GM20431 (cell line): ENCODE measurements around the gene SH3GL1.

Source experiments
- in situ Hi-C: fragments of 300-500 bp; cut with MseI, MboI; formaldehyde crosslinking; loops from one replicate; pipeline ENCODE4 v1.15.0; 2020; ENCODE audit warnings: low sequenced_read_pairs; ENCODE audit not compliant: unreplicated experiment

Gene SH3GL1

DNA sequence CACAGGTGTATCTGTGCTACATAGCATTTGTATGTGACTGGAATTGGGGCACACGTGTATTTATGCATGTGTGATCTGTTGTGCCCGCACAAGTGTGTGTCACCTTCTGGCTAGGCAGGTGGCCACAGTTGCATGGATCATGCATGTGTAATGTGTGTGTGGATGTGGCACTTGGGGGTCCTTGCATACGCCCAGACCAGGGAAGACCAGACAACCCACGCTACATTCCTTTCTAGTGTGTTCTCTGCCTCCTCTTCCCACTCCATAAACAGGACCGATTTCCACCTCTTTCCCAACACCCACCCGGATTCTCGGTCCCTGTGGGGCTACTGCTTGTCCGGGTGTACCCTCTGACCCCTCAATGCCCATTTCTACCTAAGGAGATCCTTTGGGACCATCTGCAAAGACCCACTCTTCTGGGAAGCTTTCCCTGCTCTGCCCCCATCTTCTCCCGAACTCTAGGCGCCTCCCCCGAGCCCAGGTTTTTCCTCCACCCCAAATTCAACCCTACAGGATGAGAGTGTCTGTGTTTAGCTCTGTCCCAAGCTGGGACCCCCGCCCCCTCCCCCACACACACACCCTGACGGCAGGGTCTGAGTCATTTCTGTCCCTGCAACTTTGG, 74.0 kb downstream of the SH3GL1 start:
- in situ Hi-C loops: no loop called here

GRCh38 chr19:4324228-4324627, 76.1 kb downstream of the SH3GL1 start:
- in situ Hi-C loops: no loop called here

GRCh38 chr19:4323692-4324091, 76.7 kb downstream of the SH3GL1 start:
- in situ Hi-C loops: no loop called here

- in situ Hi-C loops: no loop called here
Measured at GRCh38 chr19:4322942-4323665, 77.2 kb downstream of the SH3GL1 start.

GRCh38 chr19:4320419-4320818, 79.9 kb downstream of the SH3GL1 start:
- in situ Hi-C loops: no loop called here

DNA sequence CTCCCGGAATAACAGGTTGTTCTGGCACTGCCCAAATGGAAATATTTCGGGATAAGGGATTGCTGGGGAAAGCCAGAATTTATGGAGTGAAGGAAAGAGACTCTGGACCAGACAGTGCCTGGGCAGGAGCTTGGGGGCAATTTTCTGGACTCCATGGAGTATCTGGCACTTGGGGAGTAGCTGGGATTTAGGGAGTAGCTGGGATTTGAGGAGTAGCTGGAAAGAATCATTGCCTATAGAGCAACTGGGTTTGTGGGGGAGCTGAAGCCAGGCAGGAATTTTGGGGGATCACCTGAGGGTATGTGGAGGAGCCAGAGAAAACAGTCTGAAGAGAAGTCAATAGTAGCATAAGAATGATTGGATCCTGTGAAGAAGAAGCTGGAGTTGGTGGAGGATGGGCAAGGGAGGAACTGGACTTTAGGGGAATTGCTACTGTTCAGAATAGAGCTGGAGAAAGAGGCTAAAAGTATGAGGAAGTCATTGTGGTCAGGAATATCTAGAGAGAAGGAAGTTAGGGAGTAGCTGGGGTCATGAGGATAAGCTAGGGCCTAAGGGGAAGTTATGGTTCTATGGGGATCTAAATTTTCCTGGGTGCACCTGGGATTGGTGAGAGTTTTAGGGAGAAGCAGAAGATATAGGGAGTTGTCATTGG, 81.2 kb downstream of the SH3GL1 start:
- in situ Hi-C loops: no loop called here

GRCh38 chr19:4318460-4318859, 81.9 kb downstream of the SH3GL1 start:
- in situ Hi-C loops: no loop called here

- in situ Hi-C loops: no loop called here
Measured at GRCh38 chr19:4316956-4317355, 83.4 kb downstream of the SH3GL1 start.

DNA sequence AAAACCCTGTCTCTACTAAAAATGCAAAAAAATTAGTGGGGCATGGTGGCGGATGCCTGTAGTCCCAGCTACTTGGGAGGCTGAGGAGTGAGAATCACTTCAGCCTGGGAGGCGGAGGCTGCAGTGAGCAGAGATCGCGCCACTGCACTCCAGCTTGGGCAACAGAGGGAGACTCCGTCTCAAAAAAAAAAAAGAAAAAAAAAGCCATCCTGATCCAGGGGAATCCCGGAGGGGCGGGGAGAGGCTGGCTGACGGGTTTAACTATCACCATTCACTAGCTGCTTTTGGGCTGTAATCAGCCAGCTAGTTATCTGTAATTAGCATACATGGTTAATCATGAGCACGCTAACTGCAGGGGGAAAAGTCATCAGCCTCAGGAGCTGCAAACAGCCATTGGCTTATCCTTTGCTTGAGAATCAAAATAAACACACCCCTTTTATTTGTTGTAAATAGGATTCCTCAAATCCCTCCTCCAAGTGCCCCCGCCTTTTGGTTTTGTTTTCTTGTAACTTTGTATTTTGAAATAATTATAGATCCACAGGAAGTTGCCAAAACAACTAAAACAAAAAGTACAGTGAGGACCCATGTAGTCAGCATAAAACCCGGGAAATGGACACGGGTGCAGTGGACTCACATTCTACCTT, 86.4 kb downstream of the SH3GL1 start:
- in situ Hi-C loops: no loop called here
